Fibroblast of pulmonary artery (primary cell): ENCODE measurements around the gene IKBKE.
A peak's percentile ranks its signal among the peaks of the same experiment; 100 is the strongest.

Experiments
- DNase-seq: peaks from one replicate; pipeline ENCODE4 v3.0.0-alpha.2; 2010; ENCODE audit warnings: low read depth
- H3K4me3 ChIP-seq: replicated peaks from 2 replicates; pipeline ENCODE4 v1.5.1; 2011; ENCODE audit warnings: low read depth, mild to moderate bottlenecking, control low read depth, low read length, moderate library complexity
- CTCF ChIP-seq: IDR thresholded peaks from 2 replicates; pipeline ENCODE4 v1.5.1; 2011; ENCODE audit warnings: mild to moderate bottlenecking, control low read depth, low read length, inconsistent platforms; ENCODE audit errors: missing control alignments

Gene IKBKE

GRCh38 chr1:206469933-206470691 is at the start of gene IKBKE:
IKBKE (plus strand) TSS chr1:206470476; CDS start chr1:206473228, 2,752 bp downstream.
- DNase-seq, result peak; percentile 77
- peak; percentile 45 for TF ChIP-seq CTCF

DNA sequence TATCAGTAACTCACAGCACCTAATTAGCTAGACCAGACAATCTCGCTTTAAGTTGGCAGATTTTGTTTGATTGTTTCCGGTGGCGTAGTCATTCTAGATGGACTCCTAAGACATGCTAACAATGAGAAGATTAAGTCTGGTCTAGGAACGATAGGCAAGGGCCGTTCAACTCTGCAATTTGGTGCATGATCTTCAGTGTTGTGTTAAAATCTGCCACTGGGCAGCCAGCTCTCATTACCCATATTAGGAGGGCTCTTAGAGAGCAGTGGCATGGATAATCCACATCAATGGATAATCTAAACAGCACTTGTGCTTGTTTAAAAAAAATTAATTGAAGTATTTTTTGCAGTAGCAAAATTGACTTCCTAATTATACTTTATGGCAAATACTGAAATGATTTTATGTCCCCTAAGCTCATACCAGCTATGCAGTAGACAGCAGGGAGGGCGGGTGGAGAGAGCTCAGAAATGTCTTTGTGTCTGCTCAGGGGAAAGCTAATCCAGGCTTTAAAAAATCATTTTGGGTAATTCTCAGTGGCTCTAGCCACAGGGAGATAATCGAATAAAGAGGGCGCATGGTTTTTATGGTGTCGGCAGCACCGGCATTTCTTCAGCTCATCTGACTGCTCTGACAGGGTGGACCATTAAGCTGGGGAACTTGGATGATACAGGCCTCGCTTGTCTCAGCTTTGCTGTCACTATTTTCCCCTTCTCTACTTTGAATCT is 48.5 kb upstream of the IKBKE start:
- TF ChIP-seq CTCF, result no peak
- H3K4me3 ChIP-seq, result no peak overlapping the region
- DNase-seq, result no peak

More at GRCh38 chr1:206469933-206470691, at the start of gene IKBKE:
- peak within 1 kb of the TSS; percentile 92 for H3K4me3 ChIP-seq

GRCh38 chr1:206422525-206422924 is 47.8 kb upstream of the IKBKE start:
- TF ChIP-seq CTCF, result no peak
- no peak for DNase-seq
- no peak overlapping the region for H3K4me3 ChIP-seq

- DNase-seq, result no peak
- TF ChIP-seq CTCF, result no peak
- H3K4me3 ChIP-seq, result no peak overlapping the region
Measured at GRCh38 chr1:206427291-206427690, 43.0 kb upstream of the IKBKE start.

GRCh38 chr1:206429421-206429820 is 40.9 kb upstream of the IKBKE start:
- TF ChIP-seq CTCF, result no peak
- no peak for DNase-seq
- no peak overlapping the region for H3K4me3 ChIP-seq

DNA sequence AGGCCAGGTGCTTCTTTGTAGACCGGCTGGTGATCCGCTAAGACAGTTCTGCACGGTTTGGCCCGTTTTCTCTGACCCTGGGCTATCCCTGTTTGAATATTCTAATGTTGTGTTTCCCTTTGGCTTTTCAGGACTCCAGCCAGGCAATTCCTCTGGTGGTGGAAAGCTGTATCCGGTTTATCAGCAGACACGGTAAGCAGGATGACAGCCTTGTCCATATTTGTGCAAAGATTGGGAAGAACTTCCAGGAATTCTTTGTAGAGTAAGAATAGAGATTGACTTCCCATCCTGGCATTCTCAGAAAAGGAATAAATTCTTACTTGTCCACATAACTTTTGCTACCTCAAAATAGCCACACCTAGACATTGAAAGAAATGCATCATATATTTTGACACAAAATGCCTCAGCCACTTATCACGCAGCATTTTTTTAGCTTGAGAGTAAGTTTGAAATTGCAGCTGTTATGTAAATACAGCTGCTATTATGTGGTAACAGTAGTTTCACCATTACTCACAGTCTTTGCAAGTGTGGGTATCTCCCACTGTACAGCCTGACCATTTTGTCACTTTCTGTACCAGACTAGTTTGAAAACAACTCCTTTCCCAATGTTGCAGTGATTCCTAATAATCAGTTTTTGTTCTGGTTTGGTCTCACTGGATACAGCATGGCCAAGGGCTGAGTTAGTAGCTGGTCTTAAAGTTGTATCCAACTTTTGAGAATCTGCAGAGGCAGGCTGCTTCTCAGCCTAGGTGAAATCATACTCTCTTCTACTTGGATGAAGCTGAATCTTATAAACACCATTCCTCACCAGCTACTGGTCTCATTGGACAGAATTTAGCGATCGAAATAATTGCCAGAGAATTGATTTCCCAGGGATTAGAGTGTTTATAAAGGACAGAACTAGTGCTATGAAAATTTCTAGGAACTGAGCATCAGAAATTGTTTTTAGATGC is 40.0 kb upstream of the IKBKE start:
- TF ChIP-seq CTCF, result peak; percentile 40
- H3K4me3 ChIP-seq, result no peak overlapping the region
- DNase-seq, result peak; percentile 91
